CD1c-positive myeloid dendritic cell (primary cell): ENCODE results near the gene CSMD2.

Experiments
- DNase-seq: peaks from one replicate; pipeline ENCODE4 v3.0.0-alpha.2; 2016; ENCODE audit errors: extremely low spot score

The CSMD2 gene

DNA sequence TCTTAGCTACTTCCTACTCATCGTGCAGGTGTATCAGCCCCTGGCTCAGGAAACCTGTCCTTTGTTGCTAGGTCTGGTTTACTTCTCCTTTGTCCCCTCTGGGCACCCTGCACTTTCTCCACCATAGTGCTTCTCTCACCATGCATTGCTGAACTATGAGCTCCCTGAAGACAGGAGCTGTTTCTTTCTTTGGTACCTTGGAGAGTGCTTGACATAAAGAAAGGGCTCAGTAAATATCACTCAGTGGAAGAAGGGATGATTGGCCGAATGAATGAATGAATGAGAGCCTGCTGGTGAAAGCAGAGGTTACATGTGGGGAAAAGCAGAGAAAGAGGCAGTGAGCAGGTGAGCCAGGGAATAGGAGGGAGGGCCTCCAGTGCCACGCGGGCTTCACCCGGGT lies 310.9 kb downstream of the CSMD2 start:
- DNase-seq, result no peak

DNA sequence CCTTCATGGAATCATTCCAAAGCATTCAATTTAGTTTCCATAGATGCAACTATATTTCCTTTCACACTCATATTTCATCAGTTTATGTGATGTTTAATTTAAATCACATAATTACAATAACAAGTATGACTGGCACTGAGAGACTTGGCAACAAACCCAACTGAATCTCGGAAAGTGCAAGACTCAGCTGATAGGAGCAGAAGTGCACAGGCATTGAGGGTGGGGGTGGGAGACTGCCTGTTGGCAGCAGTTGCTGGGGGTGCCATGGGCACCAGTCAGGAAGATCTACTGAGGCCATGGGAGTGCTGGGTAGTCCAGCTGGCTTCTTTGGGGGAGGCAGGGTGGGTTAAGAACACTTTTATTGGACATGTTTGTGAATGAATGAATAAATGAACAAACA lies 311.6 kb downstream of the CSMD2 start:
- no peak for DNase-seq

GRCh38 chr1:33852711-33853110 lies 312.3 kb downstream of the CSMD2 start:
- no peak for DNase-seq

DNA sequence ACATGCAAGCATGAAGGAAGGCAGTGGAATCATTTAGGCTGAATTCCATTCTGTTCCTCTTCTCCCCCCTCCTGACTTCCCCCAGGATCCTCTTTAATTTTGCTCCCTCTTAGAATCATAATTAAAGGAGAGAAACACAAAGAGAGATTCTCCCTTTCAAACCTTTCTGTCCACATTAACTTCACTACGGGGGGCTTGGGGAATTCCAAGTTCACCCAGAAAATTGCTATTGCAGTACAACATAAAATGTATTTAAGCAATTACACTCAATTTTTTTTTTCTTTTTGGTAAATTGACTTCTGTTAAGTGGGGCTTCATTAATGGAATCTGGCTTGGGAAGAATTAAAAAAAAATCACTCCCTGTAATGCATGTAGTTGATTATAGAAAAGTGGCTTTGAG lies 314.5 kb downstream of the CSMD2 start:
- DNase-seq, result no peak

- no peak for DNase-seq
Observed at GRCh38 chr1:33849211-33849610, 315.8 kb downstream of the CSMD2 start.

- no peak for DNase-seq
Observed at GRCh38 chr1:33848205-33848937, 316.7 kb downstream of the CSMD2 start.

- no peak for DNase-seq
Observed at GRCh38 chr1:33846861-33847260, 318.2 kb downstream of the CSMD2 start.

DNA sequence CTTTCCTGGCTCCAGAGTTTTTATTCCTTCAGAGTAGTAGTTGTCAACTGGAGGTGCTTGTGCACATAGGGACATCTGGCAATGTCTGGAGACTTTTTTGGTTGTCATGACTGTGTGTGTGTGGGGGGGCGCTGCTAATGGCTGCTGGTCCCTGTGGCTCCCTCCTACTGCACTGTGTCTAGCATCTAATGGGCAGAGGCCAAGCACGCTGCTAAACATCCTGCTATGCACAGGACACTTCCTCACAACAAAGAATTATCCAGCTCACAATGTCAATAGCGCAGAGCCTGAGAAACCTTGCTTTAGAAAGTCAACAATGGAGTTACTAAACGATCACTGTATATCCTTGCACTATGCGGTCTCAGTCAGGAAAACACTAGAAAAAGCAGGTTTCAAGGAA lies 320.9 kb downstream of the CSMD2 start:
- DNase-seq, result no peak

GRCh38 chr1:33842348-33842747 lies 322.7 kb downstream of the CSMD2 start:
- DNase-seq, result no peak

- no peak for DNase-seq
Observed at GRCh38 chr1:33841494-33841893, 323.5 kb downstream of the CSMD2 start.

DNA sequence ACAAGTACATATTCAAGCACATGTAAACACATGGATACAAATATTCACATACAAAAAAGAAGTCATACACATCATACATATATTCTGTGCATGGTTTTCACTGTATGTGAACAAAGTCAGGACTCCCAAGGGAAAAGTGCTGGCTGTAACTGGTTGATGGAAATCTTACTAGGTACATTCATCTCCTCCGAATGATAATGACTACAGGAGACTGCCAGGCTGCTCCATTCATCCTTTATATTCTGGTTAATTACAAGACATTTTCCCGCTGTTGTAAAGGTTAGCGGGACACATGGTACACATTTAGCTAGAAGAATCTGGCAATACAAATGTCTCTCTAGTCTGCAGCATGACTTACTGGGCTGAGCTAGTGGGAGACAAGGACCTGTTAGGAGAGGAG lies 327.4 kb downstream of the CSMD2 start:
- DNase-seq, result no peak

- DNase-seq, result no peak
Observed at GRCh38 chr1:33836911-33837310, 328.1 kb downstream of the CSMD2 start.

GRCh38 chr1:33828654-33829053 lies 336.4 kb downstream of the CSMD2 start:
- no peak for DNase-seq

DNA sequence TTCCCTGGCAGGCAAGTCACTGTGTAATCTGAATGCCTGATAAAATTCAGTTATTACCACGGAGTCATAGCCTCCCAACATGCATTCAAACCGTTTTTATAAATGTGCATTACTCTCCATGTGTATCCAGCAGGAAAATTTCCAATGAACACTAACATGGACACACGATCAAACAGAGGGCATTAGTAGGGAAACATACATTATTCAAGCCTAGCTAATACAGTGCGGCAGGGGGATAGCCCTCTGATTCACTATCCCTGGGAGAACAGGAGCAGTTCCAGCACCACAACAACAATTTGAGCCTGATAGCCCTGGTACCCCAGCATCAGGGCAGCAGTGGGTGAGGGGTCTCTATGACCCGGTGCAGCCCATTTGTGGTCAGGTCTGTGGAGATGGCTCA lies 337.0 kb downstream of the CSMD2 start:
- DNase-seq, result no peak

GRCh38 chr1:33826711-33827110 lies 338.3 kb downstream of the CSMD2 start:
- no peak for DNase-seq

DNA sequence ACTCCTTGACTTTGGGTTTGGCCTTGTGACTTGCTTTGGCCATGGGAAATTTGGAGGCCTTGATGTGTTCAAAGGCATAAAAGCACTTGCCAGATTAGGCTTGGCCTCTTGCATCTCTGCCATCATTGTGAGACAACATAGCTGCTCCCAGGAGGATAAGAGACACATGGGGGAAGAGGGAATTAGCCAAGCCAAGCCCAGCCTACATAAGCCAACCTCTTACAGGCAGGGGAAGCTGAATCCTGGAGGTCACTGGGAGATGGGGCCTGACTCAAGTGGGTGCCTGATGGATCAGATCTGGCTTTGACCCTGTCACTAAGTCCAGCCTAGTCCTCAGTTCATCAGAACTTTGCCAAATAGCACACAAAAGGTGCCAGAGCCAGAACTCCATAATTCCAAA lies 338.7 kb downstream of the CSMD2 start:
- DNase-seq, result no peak

DNA sequence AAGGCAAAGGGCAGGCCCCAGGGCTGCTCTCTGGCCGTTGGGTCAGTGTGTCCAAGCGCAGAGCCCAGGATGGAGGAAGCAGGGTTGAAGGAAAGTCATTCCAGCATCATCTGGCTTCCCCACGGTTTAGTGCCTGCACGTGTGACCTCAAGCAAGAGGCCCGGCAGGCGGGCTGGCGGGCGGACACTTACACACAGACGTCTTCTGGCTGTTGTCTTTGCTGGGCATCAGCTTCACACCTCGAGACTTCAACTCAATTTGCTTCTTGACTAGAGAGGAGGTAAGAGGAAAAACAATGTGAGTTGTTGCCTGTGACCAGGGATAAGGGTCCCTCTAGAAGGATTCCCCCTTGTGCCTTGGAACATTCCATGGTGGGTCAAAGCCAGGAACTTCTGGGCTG lies 339.5 kb downstream of the CSMD2 start:
- no peak for DNase-seq

GRCh38 chr1:33824971-33825370 lies 340.1 kb downstream of the CSMD2 start:
- DNase-seq, result no peak

GRCh38 chr1:33824321-33824720 lies 340.7 kb downstream of the CSMD2 start:
- no peak for DNase-seq

DNA sequence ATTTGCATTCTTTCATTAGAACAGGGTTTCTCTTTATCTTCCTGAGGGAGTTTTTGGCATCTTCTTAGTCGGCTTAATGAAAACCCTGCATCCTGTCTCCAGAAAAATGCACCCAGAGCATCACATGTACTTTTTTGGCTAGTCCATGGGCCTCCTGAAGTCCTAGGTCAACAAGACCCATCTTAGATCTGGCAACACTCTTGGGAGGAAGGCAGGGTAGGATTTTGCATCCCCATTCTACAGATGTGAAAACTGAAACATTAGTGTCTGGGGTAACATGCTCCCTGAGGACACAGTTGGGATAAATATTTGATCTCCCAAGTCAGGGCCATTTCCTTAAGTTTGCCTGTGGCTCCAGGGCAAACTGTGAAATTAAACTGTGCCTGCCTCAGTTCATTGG lies 341.2 kb downstream of the CSMD2 start:
- DNase-seq, result no peak

GRCh38 chr1:33823401-33823800 lies 341.6 kb downstream of the CSMD2 start:
- no peak for DNase-seq

GRCh38 chr1:33822396-33822795 lies 342.6 kb downstream of the CSMD2 start:
- no peak for DNase-seq

DNA sequence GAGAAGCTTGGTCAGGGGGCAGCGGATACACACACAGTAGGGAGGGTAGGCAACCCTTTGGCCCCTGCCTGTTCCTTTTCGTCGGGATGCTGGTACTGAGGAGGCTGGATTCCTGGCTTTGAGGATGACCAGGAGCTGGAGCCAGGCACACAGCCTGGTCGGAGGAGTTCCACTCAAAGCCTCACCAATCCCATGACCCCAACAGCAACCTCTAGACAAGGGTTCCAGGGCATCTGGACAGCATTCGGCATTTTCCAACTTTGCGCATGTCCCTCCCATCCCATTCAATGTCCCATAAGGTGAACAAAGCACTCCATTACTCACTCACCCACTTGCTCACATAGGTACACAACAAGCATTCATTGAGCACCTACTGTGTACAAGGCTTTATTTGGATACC lies 343.7 kb downstream of the CSMD2 start:
- DNase-seq, result no peak

- no peak for DNase-seq
Observed at GRCh38 chr1:33820804-33821203, 344.2 kb downstream of the CSMD2 start.
